Measurements from ENCODE around the gene TSFM. TPM values are rescaled to one million over a fixed set of nuclear protein-coding genes. Genes with fewer than 3 reads are reported as not detected.

TSFM gene

DNA sequence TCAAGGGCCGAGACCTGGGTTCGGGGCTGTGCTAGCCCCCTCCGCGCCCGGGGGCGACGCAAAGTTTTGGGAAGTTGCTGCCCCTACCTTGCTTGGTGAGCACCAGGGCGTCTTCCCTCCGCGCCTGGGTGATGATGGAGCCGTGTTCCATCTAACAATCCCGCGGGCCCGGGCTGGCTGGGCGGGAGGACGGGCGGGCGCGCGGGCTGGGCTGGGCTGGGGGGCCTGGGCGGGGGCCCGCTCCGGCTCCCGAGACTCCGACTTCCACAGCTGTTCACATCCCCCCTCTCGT, 63.6 kb downstream of the TSFM start:
- Histone ChIP-seq H3K4me1 (ENCODE audit: control insufficient read depth, low read depth, low read length) (peaks cover 14% of the 10 kb centered on the region), H3K36me3 (ENCODE audit: control insufficient read depth, insufficient read depth, low read length) (no peaks in the 10 kb centered on the region), H2BK5ac (ENCODE audit: low read length) (peak overlapping the region; percentile 83), H3K9ac (ENCODE audit: low read length) (peak overlapping the region; percentile 96), H3K79me1 (ENCODE audit: low read length) (peaks cover 7% of the 10 kb centered on the region), H3K18ac (ENCODE audit: low read length) (peak overlapping the region; percentile 99), H3K79me2 (ENCODE audit: control insufficient read depth, insufficient read depth, low read length) (peaks cover 49% of the 10 kb centered on the region), H2BK120ac (ENCODE audit: low read depth, low read length) (peak overlapping the region; percentile 89), H3K4me2 (ENCODE audit: low read length) (peak overlapping the region; percentile 36), H3K56ac (ENCODE audit: low read length) (peak overlapping the region; percentile 94), H3K27ac (ENCODE audit: low read depth, low read length) (peak overlapping the region; percentile 100), H2AK5ac (ENCODE audit: low read length) (no peak overlapping the region), H4K5ac (ENCODE audit: low read length) (no peak overlapping the region), H2BK15ac (replicated peaks; ENCODE audit: low read depth) (no peak overlapping the region), H3K4me3 (ENCODE audit: low read length) (peak overlapping the region; percentile 95), H4K8ac (ENCODE audit: low read depth, low read length) (peak overlapping the region; percentile 60), H3K27me3 (ENCODE audit: insufficient read depth, low read length, poor library complexity) (no peaks in the 10 kb centered on the region), H3K23ac (ENCODE audit: low read length) (no peak overlapping the region), H3K4ac (ENCODE audit: low read depth, low read length) (peak overlapping the region; percentile 91)
- WGBS (ENCODE audit: extremely low coverage, insufficient coverage, low lambda C conversion rate) = no CpG with 5 or more reads among the region's 26 CpGs
- DNase-seq = peak; percentile 72

- peaks cover 14% of the 10 kb centered on the region for H3K4me1 ChIP-seq (ENCODE audit: control insufficient read depth, low read depth, low read length)
- no peak within 1 kb of the TSS for H2BK15ac ChIP-seq (replicated peaks; ENCODE audit: low read depth)
- H2BK120ac ChIP-seq (ENCODE audit: low read depth, low read length) = peak within 1 kb of the TSS; percentile 92
- peaks cover 7% of the 10 kb centered on the region for H3K79me1 ChIP-seq (ENCODE audit: low read length)
- H3K18ac ChIP-seq (ENCODE audit: low read length) = peak within 1 kb of the TSS; percentile 99
- peaks cover 43% of the 10 kb centered on the region for H3K79me2 ChIP-seq (ENCODE audit: control insufficient read depth, insufficient read depth, low read length)
- H3K9ac ChIP-seq (ENCODE audit: low read length) = peak within 1 kb of the TSS; percentile 96
- no peak within 1 kb of the TSS for H3K23ac ChIP-seq (ENCODE audit: low read length)
- peak within 1 kb of the TSS; percentile 100 for H3K27ac ChIP-seq (ENCODE audit: low read depth, low read length)
- no peak within 1 kb of the TSS for H4K5ac ChIP-seq (ENCODE audit: low read length)
- H3K27me3 ChIP-seq (ENCODE audit: insufficient read depth, low read length, poor library complexity) = no peaks in the 10 kb centered on the region
- no CpG with 5 or more reads among the region's 58 CpGs for WGBS (ENCODE audit: extremely low coverage, insufficient coverage, low lambda C conversion rate)
- H3K4me3 ChIP-seq (ENCODE audit: low read length) = peak within 1 kb of the TSS; percentile 95
- peak within 1 kb of the TSS; percentile 38 for H3K4me2 ChIP-seq (ENCODE audit: low read length)
- peak within 1 kb of the TSS; percentile 96 for H2BK5ac ChIP-seq (ENCODE audit: low read length)
- peak within 1 kb of the TSS; percentile 91 for H3K4ac ChIP-seq (ENCODE audit: low read depth, low read length)
- peak within 1 kb of the TSS; percentile 94 for H3K56ac ChIP-seq (ENCODE audit: low read length)
- H2AK5ac ChIP-seq (ENCODE audit: low read length) = no peak within 1 kb of the TSS
- peak within 1 kb of the TSS; percentile 60 for H4K8ac ChIP-seq (ENCODE audit: low read depth, low read length)
- peak; percentile 99 for DNase-seq
- H3K36me3 ChIP-seq (ENCODE audit: control insufficient read depth, insufficient read depth, low read length) = no peaks in the 10 kb centered on the region
Observed at GRCh38 chr12:57846577-57847319, 64.2 kb downstream of the TSFM start, which contains the start of gene CTDSP2. CTDSP2 (minus strand) TSS chr12:57846729; CDS start chr12:57846435, 294 bp downstream.

Small RNAs within 50 kb of the gene (small RNA-seq; reads per million reads assigned to genes)
- gene MIR26A2 (ENCODE audit: insufficient read depth) (19.7 reads per million, percentile 91 among the genes with 10 or more reads in this experiment), gene RNU6-1083P (ENCODE audit: insufficient read depth) (not detected)
